ENCODE results near the gene COLGALT1. TPM values are rescaled to one million over a fixed set of nuclear protein-coding genes. Genes with fewer than 3 reads are reported as not detected.
A peak's percentile ranks its signal among the peaks of the same experiment; 100 is the strongest.
"Not testable (repeated sequence)": the region's sequence is repeated elsewhere in the genome, so short reads cannot be mapped to it uniquely, and the experiment has no call there.

COLGALT1 gene
- polyA plus RNA-seq, 1 donor: 51.0 TPM

- no peak for DNase-seq
Observed at GRCh38 chr19:17556995-17557394, 1.5 kb downstream of the COLGALT1 start.

GRCh38 chr19:17557466-17557865 lies 2.0 kb downstream of the COLGALT1 start:
- DNase-seq: no peak

- DNase-seq: no peak
Observed at GRCh38 chr19:17560205-17560595, 4.8 kb downstream of the COLGALT1 start.

GRCh38 chr19:17562097-17562496 lies 6.6 kb downstream of the COLGALT1 start:
- no peak for DNase-seq

- DNase-seq: no peak
Observed at GRCh38 chr19:17562561-17562960, 7.1 kb downstream of the COLGALT1 start.

- DNase-seq: no peak
Observed at GRCh38 chr19:17564781-17565180, 9.3 kb downstream of the COLGALT1 start.

GRCh38 chr19:17565611-17566010 lies 10.2 kb downstream of the COLGALT1 start:
- DNase-seq: no peak

- no peak for DNase-seq
Observed at GRCh38 chr19:17567940-17568339, 12.5 kb downstream of the COLGALT1 start.

GRCh38 chr19:17570291-17570690 lies 14.8 kb downstream of the COLGALT1 start:
- not testable (repeated sequence) for DNase-seq

GRCh38 chr19:17570791-17571190 lies 15.3 kb downstream of the COLGALT1 start:
- no peak for DNase-seq

- DNase-seq: no peak
Observed at GRCh38 chr19:17572638-17573037, 17.2 kb downstream of the COLGALT1 start.

GRCh38 chr19:17575871-17576757 lies 20.7 kb downstream of the COLGALT1 start:
- no peak for DNase-seq

- peak; percentile 30 for DNase-seq
Observed at GRCh38 chr19:17576758-17577456, 21.5 kb downstream of the COLGALT1 start.

GRCh38 chr19:17577457-17578097 lies 22.1 kb downstream of the COLGALT1 start:
- no peak for DNase-seq

GRCh38 chr19:17579661-17580244 lies 24.3 kb downstream of the COLGALT1 start:
- DNase-seq: no peak

GRCh38 chr19:17580470-17581144 lies 25.2 kb downstream of the COLGALT1 start:
- DNase-seq: no peak

- no peak for DNase-seq
Observed at GRCh38 chr19:17581211-17581874, 25.9 kb downstream of the COLGALT1 start.

- DNase-seq: no peak
Observed at GRCh38 chr19:17582613-17583012, 27.2 kb downstream of the COLGALT1 start.

- DNase-seq: no peak
Observed at GRCh38 chr19:17584132-17584531, 28.7 kb downstream of the COLGALT1 start.

- DNase-seq: not testable (repeated sequence)
Observed at GRCh38 chr19:17585395-17585794, 29.9 kb downstream of the COLGALT1 start.

GRCh38 chr19:17590866-17591265 lies 35.4 kb downstream of the COLGALT1 start:
- DNase-seq: no peak

Data from left kidney (tissue), 2 donors.